Midbrain (tissue), 1 donor: ENCODE data around the gene GPR15.
A peak's percentile ranks its signal among the peaks of the same experiment; 100 is the strongest.
"Not testable (repeated sequence)": the region's sequence is repeated elsewhere in the genome, so short reads cannot be mapped to it uniquely, and the experiment has no call there.

Source experiments
- DNase-seq: peaks from one replicate; lab custom pipeline; 2025; lab: John Stamatoyannopoulos, UW

The GPR15 gene

DNA sequence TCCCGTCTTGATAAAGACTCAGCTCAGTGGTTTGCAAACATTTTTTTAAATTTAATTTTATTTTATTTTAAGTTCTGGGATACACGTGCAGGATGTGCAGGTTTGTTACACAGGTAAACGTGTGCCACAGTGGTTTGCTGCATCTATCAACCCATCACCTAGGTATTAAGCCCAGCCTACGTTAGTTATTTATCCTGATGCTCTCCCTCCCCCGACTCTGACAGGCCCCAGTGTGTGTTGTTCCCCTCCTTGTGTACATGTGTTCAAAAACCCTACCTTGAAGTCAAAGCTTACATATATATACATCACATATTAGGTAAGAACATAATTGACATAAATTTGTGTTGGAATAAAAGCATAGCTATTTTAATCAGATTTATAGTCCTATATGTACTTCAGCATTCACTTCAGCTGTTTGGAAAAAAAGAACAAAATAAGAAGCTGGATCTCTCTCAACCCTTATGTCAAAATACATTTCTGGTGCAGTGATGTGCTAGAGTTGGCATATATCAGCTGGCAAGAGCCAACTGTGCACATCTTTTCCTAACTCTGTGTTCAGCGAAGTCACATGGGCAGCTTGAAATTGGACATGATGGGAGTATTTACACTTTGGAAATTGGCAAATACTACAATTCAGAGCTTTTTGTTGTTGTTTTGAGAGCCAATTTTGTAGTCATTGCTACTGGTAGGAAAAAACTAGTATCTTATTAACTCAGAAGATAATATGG, 26.5 kb downstream of the GPR15 start:
- DNase-seq, result no peak

GRCh38 chr3:98559769-98560168, 28.0 kb downstream of the GPR15 start:
- DNase-seq, result not testable (repeated sequence)

DNA sequence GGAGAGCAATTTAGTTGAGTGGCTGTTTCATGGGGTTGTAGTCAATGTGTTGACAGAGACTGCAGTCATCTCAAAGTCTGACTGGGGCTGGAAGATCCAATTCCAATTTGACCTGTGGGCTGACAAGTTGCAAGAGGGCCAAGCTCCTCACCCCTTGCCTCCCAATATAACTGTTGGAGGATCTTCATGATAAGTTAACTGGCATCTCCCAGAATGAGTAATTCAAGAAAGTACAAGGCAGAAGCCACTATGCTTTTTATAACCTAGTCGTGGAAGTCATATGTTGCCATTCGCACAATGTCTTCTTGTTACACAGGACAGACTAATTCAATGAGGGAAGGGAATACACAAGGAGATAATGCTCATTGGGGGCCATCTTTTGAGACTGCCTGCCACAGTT, 29.1 kb downstream of the GPR15 start:
- DNase-seq, result no peak

DNA sequence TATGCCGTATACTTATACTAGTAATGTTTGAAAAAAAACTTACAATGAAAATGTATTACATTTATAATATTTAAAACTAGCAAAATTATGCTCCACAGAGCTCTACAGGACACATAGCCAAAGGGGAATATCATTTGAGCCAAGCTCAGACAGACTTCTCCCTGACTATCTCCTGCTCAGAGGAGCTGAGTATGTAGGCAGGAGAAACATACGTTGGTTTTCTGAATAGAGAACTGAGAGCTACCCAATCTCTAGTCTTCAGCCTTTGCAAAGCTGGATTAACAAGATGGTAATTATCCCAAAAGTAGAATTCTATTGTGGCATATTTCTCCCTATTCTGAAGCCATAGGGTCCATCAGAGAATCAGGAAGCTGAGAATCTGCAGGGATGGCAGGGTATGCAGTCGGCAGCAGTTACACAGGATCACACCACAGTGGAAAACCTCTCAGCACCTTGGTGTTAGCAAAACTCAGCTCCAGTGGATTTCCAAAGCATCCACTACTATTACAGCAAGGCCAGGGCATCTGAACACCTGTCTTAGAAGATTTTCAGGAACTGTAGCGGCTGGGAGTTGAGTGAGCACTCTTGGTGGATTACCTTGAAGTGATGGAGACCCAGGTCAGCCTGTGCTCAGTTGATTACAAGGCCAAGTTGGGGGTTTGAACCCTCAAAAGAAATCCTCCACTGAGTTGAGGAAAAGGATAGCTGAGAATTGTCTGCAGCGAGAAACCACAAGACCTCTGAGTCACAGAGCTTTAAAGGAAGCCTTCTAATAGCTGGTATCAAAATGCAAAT, 30.1 kb downstream of the GPR15 start:
- no peak for DNase-seq

GRCh38 chr3:98563661-98564281, 32.0 kb downstream of the GPR15 start:
- no peak for DNase-seq

- DNase-seq, result no peak
These were observed 32.7 kb downstream of the GPR15 start for GRCh38 chr3:98564282-98565005.

DNA sequence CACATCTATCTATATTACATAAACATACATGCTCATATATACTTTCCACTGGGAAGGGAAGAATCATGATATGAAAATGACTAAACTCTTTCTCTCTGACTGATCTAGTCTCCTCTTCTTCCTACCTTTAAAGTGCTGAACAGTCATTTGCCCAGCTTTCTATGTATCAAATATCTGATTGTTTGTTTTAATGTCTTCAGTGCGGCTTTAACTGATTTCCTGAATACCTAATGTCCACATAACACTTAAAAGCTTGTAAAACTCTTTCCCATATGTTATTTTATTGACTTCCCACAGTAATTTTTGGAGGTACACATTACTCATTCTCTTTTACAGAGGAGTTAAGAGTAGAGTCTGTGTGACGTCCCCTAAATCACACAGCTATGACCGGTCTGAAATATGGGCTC, 33.5 kb downstream of the GPR15 start:
- DNase-seq, result no peak

DNA sequence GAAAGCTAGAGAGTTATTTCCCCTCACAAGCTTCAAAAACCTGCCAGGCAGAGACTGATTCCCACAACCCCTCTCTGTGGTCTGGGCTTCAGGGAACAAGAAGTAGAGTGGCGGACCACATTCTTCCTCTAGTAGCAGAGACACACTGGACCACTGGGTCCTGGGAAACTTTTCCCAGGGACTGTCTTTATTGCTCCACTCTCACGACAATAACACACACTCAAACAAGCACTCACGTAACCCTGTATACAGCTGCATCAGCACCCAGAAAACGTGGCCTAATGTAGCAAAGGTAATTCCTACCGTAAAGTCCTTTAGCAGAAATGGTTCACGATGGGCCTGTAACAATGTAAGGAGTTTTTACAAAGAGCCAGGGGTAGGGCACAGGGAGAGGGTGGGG, 34.1 kb downstream of the GPR15 start:
- DNase-seq, result no peak

DNA sequence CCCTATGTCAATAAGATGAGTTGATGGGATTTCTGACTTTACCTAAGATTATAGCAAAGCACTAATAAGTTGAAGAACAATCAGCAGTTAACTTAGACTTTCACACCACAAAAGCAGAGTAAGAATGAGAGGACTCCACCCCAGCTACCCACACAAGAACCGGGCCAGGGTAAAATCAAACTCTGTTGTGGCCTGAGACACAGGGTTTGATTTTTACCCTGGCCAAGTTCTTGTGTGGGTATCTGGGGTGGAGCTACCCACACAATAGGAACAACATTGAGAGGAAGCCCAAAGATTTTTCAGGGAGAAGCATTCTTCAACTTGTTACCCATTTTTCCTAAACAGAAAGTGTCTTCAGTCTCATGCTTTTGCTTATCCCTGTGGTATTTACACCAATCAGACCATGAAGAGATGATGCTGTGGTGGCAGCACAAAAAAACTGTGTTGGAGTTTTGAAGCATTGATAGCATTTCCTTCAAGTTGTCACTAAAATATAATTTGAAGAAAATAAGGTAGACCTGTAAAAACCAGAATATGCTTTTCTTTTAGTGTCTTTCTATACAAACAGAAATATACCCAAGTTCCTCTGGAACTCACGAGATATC, 36.0 kb downstream of the GPR15 start:
- DNase-seq, result no peak

DNA sequence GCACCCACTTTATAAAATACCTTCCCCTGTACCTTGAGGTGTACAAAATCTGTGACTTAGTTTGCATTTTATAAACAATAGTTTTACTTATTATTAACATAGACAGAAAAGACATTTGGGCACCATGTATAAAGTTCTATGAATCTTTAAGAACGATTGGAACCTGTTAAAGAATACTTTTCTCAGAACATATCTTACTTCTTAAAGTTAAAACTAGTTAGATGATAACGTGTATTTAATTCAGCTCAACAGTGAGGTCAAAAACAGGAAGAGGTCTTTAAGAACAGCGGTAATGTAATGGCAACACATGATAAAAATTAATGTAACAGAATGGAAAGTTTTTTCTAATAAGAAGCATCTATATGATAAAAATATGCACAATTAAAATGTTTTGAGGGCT, 36.6 kb downstream of the GPR15 start:
- no peak for DNase-seq

DNA sequence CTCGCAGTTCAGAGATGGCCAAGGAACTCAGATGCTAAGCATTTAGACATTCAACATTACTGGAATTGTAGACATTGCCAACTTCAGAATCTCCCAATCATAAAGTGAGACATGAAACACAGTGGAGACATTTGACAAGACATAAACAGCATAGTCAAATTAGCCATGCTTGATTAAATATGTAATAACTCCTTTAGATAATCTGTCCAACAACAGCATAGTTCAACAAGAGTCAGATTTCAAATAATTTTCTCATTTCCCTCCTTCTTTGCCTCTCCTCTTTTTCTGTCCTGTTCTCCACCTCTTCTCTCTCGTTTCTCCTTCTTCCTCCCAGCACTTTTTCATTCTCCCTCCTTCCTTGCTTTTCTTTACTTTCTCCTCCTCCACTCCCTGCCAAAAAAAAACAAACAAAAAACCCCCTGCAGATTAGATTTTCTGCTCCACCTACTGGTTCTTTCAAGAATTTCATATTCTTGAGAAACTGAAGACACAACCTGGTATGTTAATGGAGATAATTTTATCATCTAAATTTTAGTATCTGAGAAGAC, 41.5 kb downstream of the GPR15 start:
- peak; percentile 18 for DNase-seq

DNA sequence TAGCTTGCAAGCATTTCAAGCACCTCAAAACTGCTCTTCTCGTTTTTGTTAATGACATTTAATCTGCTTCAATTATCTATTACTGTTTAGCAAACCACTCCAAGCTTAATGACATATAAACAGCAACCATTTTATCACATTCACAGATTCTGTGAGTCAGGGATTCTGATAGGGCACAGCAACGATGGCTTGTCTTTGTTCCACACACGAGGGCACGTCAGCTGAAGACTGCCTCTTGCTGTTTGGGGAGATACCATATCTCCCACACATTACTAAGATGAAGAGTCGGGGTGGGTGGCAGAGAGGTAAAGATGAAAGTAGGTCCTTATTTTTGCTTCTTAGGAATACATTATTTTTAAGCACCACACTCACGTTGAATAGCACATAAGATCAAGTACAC, 42.4 kb downstream of the GPR15 start:
- DNase-seq, result no peak

DNA sequence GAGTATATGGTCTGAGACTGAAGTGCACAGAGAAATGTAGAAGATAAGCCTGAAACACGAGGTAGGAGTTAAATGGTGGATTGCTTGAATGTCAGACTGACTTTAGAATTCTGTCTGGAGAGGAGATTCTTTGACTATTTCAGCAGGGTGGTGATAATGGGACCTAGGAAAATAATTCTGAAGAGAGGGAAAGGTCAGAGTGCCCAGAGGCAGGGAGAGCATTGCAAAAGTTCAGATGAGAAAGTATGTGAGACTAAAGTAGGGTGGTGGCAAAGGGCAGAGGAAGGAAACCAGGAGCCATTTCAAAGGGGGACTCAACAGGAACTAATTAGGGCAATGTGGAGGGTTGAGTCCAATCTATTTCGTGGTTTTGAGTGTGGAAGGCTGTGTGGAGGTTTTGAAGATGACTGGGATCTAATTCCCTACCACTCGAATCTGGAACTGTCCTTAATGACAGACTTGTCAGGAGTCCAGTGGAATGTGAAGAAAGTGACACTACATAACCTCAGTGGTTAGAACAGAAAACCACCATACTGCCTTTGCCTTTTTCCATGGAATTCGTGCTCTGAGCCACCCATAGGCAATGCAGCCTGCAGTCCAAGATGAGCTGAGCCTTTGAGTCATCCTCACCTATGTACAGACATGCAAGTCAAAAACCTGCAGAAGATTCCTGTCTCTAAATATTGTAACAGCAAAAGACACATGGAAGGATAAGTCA, 45.6 kb downstream of the GPR15 start:
- DNase-seq, result no peak

- no peak for DNase-seq
These were observed 48.9 kb downstream of the GPR15 start for GRCh38 chr3:98580401-98581386.

GRCh38 chr3:98581474-98581873, 49.7 kb downstream of the GPR15 start:
- peak; percentile 44 for DNase-seq

- DNase-seq, result no peak
These were observed 50.3 kb downstream of the GPR15 start for GRCh38 chr3:98582042-98582441.

GRCh38 chr3:98583766-98584165, 52.0 kb downstream of the GPR15 start:
- DNase-seq, result no peak
